HG03066 (cell line): ENCODE results near the gene HNMT.

Source experiments
- ATAC-seq: cut with Tn5 transposase; IDR thresholded peaks from one replicate; pipeline ENCODE4 v1.9.1; 2021; ENCODE audit warnings: low read depth; ENCODE audit not compliant: unreplicated experiment

HNMT gene

DNA sequence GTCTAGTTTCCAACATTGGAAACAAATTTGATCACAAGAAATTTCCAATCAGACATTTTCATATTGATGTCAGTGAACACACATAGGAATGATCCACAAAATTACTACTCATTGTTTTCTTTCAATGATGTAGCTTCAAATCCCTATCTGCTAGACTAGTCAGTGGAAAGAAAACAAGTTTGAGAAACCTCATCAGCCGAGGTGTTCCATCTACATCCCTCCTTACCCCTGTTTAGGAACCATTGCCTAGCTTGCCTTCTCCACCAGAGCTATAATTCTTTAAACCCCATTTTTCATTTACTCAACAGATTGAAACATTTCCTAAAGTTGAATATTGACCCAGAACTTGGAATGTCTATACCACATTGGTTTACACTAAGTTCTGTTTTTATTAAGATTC is 45.3 kb downstream of the HNMT start:
- no peak for ATAC-seq

DNA sequence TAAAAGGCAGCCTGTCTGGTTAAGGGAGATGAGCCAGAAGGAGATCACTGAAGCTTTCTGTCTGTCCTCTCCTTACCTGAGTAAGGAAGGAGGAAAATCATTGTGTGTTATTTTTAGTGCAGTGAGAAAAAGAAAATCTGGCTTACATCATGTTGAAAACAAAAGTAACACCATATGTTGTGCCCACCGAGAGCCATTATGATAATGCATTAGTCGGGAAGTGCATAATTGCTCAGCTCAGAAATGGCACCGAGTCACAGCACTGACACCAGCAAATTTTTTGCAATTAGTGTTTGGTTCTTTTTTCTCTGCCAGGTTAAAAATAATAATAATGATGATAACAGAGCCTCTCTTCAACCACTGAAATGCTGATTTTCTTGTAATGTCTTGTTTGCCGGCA is 46.6 kb downstream of the HNMT start:
- ATAC-seq, result no peak

DNA sequence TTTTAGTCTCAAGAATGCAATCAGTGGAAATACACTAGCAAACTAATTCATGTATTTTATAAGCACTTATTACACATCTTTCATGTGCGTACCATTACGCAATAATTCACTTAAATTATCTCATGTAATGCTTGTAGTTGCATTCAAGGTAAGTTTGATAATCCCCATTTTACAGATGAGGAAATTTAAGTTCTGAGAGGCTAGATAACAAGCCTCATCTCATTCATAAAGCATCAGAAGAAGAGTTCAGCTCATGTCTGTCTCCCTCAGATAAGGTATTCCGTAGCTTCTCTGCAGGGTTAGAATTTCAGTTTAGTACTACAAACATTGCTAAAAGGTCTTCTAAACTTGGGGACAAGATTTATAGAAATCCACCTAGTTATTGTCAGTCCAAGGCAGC is 47.8 kb downstream of the HNMT start:
- ATAC-seq, result no peak

DNA sequence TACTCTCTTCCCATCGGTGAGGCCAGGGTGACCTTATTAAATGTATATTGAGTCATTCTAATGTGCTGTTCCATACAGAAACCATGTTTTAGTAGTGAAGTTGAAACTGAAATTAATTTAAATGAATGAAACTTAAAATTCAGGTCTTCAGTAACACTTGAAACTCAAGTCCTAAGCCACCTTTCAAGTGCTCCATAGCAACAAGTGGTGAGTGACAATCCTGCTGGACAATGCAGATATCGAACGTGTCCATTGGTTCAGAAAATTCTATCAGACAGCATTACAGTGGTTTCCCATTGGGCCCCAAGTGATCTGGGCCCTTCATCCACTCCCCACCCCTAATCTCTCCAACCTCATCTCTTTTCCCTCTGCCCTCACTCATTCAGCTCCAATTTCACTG is 48.7 kb downstream of the HNMT start:
- no peak for ATAC-seq

DNA sequence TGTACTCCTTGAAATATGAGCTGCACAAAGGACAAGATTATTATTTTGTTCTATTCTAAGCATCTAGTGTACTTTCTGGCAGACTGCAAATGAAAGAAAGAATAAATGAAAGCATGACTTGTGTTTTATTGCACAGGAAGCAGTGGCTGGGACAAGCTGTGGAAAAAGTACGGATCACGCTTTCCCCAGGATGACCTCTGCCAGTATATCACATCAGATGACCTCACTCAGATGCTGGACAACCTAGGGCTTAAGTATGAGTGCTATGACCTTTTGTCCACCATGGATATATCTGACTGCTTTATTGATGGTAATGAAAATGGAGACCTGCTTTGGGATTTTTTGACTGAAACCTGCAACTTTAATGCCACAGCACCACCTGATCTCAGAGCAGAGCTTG is 49.4 kb downstream of the HNMT start:
- ATAC-seq, result no peak

DNA sequence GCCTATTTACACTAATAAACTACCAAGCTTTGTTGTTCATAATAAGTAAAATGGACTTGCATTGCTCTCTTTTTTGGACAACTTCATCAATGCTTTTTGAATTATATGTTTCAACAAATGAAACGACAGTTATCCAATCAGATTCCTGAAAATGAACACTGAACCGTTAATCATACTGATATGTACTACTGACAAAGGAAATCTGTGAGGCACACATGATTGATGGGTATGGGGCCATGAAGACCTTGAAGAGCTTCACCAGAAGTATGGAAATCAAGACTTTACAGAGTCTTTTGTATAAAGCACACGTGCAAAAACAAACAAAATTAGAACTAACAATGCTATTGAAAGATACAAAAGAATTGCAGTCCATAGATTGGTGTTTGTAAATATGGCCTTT is 51.2 kb downstream of the HNMT start:
- ATAC-seq, result no peak

DNA sequence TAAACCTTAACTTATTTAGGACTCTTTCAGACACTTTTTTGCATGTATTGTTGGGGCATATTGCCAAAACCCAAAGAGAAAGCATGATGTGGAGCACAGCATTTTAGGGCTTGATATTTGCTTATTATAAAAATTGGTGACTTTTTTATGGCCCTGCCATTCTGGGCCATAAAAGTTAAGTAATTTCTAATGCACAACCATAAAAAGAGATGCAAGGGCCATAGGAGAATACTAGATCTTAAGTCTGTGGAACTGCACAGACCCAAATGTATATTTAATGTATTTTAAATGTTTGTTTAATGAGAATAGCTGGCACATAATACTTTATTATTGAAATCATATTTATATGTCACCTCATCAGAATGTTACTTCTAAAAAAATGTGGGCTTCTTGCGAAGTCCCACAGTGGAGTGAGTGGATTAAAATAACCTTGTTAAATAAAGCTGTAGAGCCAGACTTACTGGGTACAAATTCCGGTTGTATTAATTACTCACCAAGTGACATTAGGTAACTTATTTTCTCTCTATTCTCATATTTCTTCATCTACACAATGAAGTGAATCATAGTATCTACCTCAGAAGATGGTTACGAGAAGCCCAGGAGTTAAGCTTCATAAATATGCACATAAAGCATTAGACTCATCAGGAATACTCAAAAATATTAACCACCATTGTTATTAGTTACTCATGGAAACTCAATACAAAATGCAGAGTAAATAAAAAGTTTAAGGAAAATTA is 52.2 kb downstream of the HNMT start:
- ATAC-seq, result no peak

DNA sequence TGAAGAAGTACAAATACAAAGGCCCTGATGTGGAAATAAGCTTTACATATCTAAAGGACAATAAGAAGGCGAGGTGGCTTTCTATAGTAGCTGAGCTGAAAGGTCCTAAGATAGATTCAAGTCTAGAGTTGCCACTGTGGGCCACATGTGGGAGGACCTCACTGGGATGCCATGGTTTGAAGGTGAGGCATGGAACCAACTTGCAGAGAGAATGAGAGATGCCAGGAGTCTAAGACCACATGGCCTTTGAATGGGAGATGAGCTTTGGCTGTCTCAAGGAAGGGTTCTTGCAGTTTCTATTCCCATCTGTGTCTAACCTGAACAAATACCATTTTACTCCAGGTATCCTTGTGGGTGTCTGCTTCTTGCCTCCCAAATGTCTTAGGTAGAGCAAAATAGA is 53.6 kb downstream of the HNMT start:
- no peak for ATAC-seq

DNA sequence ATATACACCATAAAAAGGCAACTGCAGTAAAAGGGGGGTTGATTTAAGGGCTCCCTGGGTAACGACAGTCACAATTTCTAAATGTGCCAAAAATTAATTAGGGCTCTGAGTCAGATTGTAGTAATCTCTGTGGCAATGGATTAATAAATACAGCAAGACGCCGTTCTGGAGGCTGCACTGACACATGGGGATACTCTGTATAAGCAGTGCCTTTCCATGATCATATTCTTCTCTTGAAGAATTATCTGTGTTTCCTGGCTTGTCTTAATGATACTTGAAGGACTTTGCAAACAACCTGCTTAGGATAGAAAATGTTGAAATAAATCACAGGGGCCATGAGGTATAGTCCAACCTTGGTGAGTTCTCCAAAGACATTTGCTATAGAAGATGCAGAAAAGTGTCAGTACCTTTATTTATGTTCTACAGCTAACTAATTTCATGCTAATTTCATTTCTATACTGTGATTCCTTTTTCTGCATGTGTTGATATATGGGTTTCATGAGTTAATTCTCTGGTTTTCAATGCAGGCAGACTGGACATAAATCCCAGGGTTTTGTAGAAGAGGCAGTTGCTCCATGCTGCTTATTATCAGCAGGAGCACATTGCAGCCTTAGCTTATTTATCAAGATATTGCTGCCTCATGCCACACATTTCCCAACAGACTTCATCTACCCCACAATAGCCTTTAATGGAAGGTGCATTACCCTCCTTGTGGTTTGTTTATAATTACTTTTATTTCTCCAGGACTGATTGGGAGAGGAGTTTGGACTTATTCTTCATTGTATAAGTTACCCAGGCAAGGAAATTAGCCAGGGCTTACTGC is 54.8 kb downstream of the HNMT start:
- no peak for ATAC-seq

DNA sequence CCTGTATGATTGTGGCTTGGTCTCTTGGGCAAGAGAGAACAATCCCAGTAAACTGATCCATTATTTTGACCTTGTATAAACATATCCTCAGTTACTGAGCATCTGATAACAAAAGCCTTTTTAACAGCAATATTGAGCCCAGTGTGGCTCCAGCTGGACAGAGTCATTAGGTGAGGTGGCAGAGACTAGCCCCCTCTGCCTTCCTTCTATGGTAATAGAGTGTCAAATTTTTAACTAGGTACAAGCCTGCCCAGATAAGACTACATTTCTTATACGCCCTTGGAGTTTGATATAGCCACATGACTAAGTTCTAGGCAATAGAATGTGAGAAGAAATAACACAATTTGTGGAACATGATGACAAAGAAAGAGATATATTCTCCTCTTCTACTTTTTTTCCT is 56.2 kb downstream of the HNMT start:
- no peak for ATAC-seq

DNA sequence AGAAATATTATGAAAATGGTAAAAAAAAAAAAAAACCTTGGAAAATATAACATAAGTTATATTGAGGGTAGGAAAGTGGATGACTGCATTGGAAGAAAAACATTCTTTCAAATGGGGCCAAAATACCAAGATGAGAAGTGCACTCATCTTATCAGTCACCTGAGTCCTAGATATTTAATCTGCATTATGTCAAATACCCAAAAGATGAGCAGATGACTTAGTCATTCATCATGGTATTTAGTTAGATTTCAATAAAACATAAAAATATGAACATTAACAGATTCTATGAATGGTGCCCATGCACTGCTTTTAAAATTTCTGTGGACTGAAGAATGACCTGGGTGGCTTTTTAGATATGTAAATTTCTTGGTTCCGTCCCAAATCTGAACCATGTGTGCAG is 56.9 kb downstream of the HNMT start:
- no peak for ATAC-seq

DNA sequence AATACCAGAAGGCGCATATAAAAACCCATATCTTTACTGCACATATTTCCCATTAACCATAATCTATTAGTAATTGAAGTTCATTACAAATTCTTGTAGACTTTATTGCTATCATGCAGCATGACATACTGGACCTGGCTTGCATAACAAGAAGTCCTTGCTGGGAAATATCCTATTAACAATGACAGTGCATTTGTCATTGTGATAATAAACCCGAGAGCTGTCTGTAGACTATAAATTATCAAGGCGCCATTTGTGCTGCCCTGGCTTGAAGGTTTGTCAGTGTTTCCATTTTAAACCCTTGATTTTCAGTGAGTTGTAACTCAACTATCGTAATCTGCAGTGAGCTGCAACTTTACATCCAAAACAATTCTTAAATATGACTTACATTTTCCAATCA is 59.0 kb downstream of the HNMT start:
- no peak for ATAC-seq

DNA sequence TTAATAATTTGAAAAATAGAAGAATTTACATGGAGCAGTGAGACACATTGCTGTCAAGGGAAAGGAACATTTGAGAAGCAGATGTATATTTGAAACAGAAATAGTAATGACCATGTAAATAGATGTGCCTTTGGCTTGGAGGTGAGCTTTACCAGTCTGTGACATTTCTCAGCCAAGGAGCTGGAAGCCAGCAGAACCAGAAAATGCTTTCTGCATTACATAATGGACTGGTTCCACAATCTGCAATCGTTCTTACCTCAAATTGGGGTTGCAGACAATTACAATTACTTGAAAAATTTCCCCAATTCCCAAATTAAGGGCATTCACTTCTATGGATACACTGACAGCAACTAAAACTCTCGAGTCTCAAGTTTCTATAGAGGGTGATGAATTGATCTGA is 59.7 kb downstream of the HNMT start:
- ATAC-seq, result no peak

DNA sequence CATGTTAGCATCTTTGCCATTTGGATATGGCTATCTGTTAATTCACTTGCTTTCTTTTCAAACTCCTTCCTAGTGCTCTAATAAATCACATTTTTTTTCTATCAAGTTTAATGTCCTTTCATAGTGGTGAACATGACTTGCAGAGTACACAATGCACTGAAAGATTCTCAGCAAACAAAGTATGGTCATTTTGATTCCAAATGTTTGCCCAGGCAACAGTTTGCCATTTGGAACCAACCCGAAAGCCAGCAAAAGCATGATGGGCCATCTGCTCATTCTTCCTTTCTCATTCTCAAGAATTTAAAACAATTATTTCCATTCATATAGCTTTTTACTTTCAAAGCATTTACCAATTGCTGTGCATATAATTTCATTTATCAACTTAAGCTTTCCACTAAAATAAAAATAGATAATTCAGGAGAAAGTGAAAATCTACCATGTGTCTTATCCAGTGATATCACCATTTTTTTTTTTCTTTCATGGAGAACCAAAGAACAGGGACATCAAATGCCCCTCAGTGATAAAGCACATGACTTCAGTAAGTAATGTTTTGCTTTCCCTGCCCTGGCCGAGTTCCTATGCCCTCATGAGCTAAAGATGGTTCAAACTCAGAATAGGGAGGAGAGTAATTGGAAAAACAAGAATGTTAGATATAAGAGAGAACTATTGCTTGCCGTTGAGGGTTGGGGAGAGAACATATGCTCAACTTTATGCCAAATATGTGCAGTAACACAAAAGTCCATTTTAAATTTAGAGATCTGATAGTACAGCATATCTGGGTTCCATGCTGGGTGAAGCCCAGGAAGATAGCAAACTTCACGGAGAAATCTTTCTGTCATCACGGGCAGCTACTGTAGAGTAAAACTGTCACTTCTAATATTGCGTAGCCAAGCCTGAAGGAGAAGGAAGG is 62.1 kb downstream of the HNMT start:
- ATAC-seq, result no peak

DNA sequence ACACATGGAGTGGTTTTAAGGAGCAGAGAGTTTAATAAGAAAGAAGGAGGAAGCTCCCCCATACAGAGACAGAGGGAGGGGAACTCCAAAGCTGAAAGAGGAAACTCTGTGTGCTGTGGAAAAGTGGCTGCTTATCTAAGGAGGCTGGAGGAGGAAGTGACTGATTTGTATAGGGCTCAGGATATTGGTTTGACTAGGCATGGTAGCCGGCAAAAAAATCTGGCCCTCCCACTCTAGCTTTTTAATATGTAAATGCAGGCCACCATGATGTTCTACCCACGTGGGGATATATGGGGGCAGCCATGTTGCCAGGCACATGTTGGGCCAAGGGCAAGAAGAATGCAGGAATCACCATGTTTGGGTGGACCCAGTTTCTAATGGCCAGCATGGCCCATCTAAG is 64.3 kb downstream of the HNMT start:
- ATAC-seq, result no peak

DNA sequence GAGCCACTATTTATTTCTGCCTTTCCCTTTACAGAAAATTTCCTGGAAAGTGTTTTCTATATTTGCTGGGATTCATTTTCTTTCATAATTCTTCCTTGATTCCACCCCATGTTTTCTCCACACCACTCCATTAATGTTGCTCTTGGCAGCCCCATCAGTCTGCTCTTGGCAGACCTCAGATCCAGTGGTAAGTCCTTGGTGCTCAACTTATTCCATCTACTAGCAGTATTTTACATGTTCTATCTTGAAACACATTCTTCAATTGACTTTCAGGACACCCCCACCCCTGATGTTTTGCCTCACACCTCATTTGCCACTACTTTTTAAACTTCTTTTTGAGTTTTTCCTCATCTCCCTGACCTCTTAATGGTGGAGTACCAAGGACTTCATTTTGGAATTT is 65.0 kb downstream of the HNMT start:
- no peak for ATAC-seq

DNA sequence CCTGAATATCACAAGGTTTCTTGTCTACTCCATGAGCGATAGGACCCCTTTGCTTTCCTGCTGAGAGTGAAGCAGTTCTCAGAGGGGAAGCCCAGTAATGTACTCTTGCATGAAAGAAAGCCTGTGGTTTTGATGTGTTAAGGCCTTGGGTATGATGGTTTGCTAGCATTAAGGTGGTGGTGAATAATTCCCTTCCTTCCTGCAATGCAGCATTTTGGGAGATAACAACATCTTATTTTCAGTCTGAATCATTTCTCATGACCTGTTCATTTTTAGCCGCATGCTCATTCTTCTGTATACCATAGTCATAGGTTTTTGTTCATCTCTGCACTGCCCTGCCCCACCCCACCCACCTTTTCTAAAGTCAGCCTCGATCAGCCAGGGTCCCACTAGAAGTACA is 66.2 kb downstream of the HNMT start:
- no peak for ATAC-seq

DNA sequence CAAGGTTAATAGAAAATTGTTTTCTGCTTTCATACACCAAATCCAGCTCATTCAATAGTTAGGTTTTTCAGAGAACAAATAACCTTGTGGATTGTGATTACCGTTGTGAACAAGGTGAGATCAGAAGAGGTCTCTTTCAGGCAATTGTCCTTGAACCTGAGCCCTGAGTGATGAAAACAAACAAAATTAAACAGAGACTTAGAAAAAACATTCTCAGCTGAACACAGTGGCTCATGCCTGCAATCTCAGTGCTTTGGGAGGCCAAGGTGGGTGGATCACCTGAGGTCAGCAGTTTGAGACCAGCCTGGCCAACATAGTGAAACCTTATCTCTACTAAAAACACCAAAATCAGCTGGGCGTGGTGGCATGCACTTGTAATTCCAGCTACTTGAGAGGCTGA is 68.1 kb downstream of the HNMT start:
- ATAC-seq, result no peak

DNA sequence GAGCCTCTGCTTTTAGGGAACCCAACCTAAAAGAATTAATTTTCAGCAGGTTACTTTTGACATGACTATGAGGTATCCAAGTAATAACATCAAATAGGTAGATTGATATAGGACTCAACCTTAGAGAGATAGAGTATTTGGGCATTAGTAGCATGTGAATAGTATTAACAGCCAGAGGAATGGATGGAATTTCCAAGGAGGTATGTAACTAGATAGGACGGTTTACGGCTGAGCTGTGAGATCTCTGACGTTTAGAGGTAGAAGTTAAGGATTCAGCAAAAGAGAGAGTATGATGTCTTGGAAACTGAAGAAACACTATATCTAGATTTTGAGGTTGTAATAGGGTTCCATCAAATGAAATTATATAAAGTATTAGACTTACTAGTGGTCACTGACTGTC is 70.3 kb downstream of the HNMT start:
- no peak for ATAC-seq

DNA sequence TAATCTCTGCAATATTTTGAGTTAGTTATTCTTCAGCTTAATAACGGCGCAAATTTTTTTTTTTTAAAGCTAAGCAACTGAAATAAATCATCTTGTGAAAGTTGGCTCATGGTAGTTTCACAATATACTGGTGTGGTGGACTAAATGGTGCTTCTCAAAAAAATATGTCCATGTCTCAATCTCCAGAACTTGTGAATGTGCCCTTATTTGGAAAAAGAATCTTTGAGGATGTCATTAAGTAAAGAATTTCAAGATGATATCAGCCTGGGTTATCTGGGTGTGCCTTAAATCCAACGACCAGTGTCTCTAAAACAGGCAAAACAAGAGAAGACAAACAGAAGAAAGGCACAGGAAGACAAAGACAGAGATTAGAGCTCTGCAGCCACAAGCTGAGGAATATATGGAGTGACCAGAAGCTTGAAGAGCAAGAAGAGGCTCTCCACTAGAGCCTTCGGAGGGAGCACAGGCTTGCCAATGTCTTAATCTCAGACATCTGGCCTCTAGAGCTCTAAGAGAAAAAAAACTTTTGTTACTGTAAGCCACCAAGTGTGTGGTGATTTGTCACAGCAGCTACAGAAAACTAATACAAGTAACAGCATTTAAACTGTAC is 71.4 kb downstream of the HNMT start:
- ATAC-seq, result no peak

DNA sequence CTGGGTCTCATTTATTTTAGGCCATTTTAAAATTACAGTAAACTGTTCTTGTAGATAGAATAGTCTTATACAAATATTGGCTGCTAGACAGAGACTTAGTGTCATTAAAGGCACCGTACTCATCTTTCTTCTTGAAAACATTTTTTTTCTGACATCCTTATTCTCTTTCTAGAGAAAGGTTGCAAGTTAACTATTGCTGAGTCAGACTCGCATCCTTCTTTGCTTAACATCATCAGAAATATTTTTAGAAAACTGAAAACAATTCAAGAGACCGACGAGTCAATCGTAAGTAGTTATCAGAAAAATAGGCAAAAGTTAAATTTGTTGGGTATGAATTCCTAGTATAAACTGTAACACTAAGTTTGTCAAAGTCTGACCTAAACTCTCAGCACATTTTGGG is 72.2 kb downstream of the HNMT start:
- ATAC-seq, result no peak
